ENCODE data around the gene COQ2.

DNA sequence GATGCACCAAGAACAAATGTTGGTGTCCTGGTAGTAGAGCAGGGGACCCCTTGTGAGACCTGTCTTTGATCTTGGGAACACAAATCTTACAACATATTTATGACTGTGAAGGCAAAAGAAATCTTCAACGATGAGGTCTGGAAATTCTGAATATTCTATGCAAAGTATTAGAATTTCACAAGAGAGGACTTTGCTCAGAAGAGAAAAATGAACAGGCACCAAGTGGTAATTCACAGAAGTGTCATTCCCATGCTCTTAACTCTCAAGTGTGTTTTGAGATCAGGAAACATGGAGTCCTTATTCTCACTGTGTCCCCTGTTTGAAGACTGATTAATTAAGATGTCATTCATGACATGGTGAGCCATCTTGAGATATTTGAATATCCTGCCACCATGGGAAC is 52.5 kb downstream of the COQ2 start:
- TF ChIP-seq, protein P1, sequence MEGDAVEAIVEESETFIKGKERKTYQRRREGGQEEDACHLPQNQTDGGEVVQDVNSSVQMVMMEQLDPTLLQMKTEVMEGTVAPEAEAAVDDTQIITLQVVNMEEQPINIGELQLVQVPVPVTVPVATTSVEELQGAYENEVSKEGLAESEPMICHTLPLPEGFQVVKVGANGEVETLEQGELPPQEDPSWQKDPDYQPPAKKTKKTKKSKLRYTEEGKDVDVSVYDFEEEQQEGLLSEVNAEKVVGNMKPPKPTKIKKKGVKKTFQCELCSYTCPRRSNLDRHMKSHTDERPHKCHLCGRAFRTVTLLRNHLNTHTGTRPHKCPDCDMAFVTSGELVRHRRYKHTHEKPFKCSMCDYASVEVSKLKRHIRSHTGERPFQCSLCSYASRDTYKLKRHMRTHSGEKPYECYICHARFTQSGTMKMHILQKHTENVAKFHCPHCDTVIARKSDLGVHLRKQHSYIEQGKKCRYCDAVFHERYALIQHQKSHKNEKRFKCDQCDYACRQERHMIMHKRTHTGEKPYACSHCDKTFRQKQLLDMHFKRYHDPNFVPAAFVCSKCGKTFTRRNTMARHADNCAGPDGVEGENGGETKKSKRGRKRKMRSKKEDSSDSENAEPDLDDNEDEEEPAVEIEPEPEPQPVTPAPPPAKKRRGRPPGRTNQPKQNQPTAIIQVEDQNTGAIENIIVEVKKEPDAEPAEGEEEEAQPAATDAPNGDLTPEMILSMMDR (conservative IDR thresholded peaks at IDR 0.05 in 1 of 2, IDR thresholded peaks at IDR 0.05 in 1 of 2; ENCODE audit: extremely low read depth in 1 of 2, insufficient read depth in 1 of 2, low read depth in 1 of 2, low read length in 2 of 2): no peak
- no peak for TF ChIP-seq EZH2 (IDR thresholded peaks at IDR 0.05; ENCODE audit: borderline replicate concordance, low read length)

All from mammary epithelial cell (primary cell).